B cell (primary cell): ENCODE data around the gene SPIRE1. TPM values are rescaled to one million over a fixed set of nuclear protein-coding genes. Genes with fewer than 3 reads are reported as not detected.

Experiments used
- ATAC-seq: fragments of 200-7000 bp; cut with Tn5 transposase; one replicate; pipeline ENCODE4 v1.10.0; 2021; ENCODE audit warnings: low read depth, mild to moderate bottlenecking, moderate number of reproducible peaks, moderate library complexity
- CTCF ChIA-PET: fragments of 350-600 bp; sonication (Branson Sonifier 250); formaldehyde crosslinking; loops from one replicate; lab custom pipeline; 2021; ENCODE audit warnings: antibody characterized with exemption, inconsistent platforms; lab: Charles Lee
- POLR2A ChIA-PET: fragments of 350-600 bp; sonication (Branson Sonifier 250); formaldehyde crosslinking; loops from one replicate; lab custom pipeline; 2021; ENCODE audit warnings: antibody characterized with exemption; lab: Charles Lee
- DNase-seq: peaks from one replicate; pipeline ENCODE4 v3.0.0; 2013
- H2AFZ ChIP-seq: 2 replicates; pipeline ENCODE4 v1.6.1; 2012; ENCODE audit warnings: mild to moderate bottlenecking, low read depth, low read length; ENCODE audit not compliant: insufficient read depth, poor library complexity, severe bottlenecking
- H3K27ac ChIP-seq, 2 donors: 1 replicate in 1 of 2; 2 replicates in 1 of 2; pipeline ENCODE4 v1.5.1; 2012 to 2013; ENCODE audit warnings: low read length in 2 of 2, mild to moderate bottlenecking in 2 of 2, moderate library complexity in 1 of 2
- H3K27me3 ChIP-seq, 4 experiments: fragments of 200-600 bp in 1 of 4; sonication (generic) in 1 of 4; replicated peaks in 1 of 4; 1 replicate in 2 of 4; 2 replicates in 2 of 4; pipeline versions ENCODE4 v1.6.1 to v1.7.0; 2013 to 2016; ENCODE audit warnings: low read length in 3 of 4, mild to moderate bottlenecking in 2 of 4, mixed read lengths in 1 of 4, moderate library complexity in 1 of 4; ENCODE audit not compliant: insufficient read depth in 4 of 4, control insufficient read depth in 3 of 4; ENCODE audit errors: control extremely low read depth in 1 of 4
- H3K36me3 ChIP-seq, 2 experiments: replicated peaks in 1 of 2; 1 replicate in 1 of 2; 2 replicates in 1 of 2; pipeline versions ENCODE4 v1.6.1 to v1.7.1; 2013; ENCODE audit warnings: low read length in 1 of 2; ENCODE audit not compliant: insufficient read depth in 2 of 2, control insufficient read depth in 1 of 2; ENCODE audit errors: control extremely low read depth in 1 of 2, extremely low read depth in 1 of 2
- H3K4me1 ChIP-seq, 2 donors: fragments of 200-600 bp in 1 of 2; sonication (generic) in 1 of 2; 1 replicate in 1 of 2; 2 replicates in 1 of 2; pipeline versions ENCODE4 v1.5.1 to v1.6.1; 2013 to 2017; ENCODE audit warnings: low read length in 2 of 2; ENCODE audit not compliant: control insufficient read depth in 2 of 2, insufficient read depth in 2 of 2
- H3K4me2 ChIP-seq: replicated peaks from 2 replicates; pipeline ENCODE3; 2012; ENCODE audit warnings: mild to moderate bottlenecking, low read depth, low read length; ENCODE audit not compliant: poor library complexity, severe bottlenecking
- H3K4me3 ChIP-seq, 5 experiments: fragments of 200-600 bp in 1 of 5; sonication (generic) in 1 of 5; 1 replicate in 3 of 5; 2 replicates in 2 of 5; pipeline versions ENCODE4 v1.5.1 to v1.7.0; 2011 to 2016; ENCODE audit warnings: low read length in 4 of 5, mild to moderate bottlenecking in 4 of 5, low read depth in 2 of 5, control low read depth in 1 of 5, moderate library complexity in 1 of 5; ENCODE audit not compliant: insufficient read depth in 1 of 5; ENCODE audit errors: control extremely low read depth in 1 of 5, extremely low read depth in 1 of 5
- H3K79me2 ChIP-seq: fragments of 200-600 bp; sonication (generic); one replicate; pipeline ENCODE4 v1.6.0; 2016; ENCODE audit warnings: low read length; ENCODE audit not compliant: control insufficient read depth, insufficient read depth
- H3K9ac ChIP-seq: fragments of 200-600 bp; sonication (generic); 2 replicates; pipeline ENCODE4 v1.6.1; 2017; ENCODE audit warnings: mild to moderate bottlenecking, low read length, moderate library complexity
- H3K9me3 ChIP-seq, 3 donors: one replicate each; pipeline versions ENCODE4 v1.6.1 to v1.7.1; 2013; ENCODE audit warnings: low read length in 2 of 3; ENCODE audit not compliant: control insufficient read depth in 2 of 3, insufficient read depth in 1 of 3; ENCODE audit errors: control extremely low read depth in 1 of 3
- H4K20me1 ChIP-seq: 2 replicates; pipeline ENCODE4 v1.6.0; 2012; ENCODE audit warnings: mild to moderate bottlenecking, low read length; ENCODE audit not compliant: insufficient read depth, control insufficient read depth, poor library complexity, severe bottlenecking
- H3K27ac Mint-ChIP-seq: one replicate; pipeline ENCODE4 v1.8.0; 2021; ENCODE audit warnings: mixed read lengths
- H3K27me3 Mint-ChIP-seq: one replicate; pipeline ENCODE4 v1.8.0; 2021; ENCODE audit warnings: mixed read lengths
- H3K4me1 Mint-ChIP-seq: one replicate; pipeline ENCODE4 v1.8.0; 2021; ENCODE audit warnings: mixed read lengths
- H3K4me3 Mint-ChIP-seq: one replicate; pipeline ENCODE4 v1.8.0; 2021; ENCODE audit warnings: mixed read lengths
- H3K9me3 Mint-ChIP-seq: one replicate; pipeline ENCODE4 v1.8.0; 2022; ENCODE audit warnings: mixed read lengths; ENCODE audit not compliant: insufficient read depth
- EZH2 ChIP-seq: IDR thresholded peaks from 2 replicates; pipeline ENCODE4 v1.6.1; 2012; ENCODE audit warnings: borderline replicate concordance, low read depth, mild to moderate bottlenecking, moderate library complexity, low read length; ENCODE audit not compliant: insufficient read depth, poor library complexity, severe bottlenecking
- WGBS: methylation state at CpG from one replicate; pipeline ENCODE4 v1.1.5; 2013; ENCODE audit warnings: missing lambda C conversion rate; ENCODE audit not compliant: insufficient coverage; 5-methylcytosine and 5-hydroxymethylcytosine counted together
- intact Hi-C: fragments of 100-400 bp; cut with micrococcal nuclease; formaldehyde crosslinking; loops from one replicate; pipeline ENCODE4 v1.10.0; 2022
- polyA plus RNA-seq: library from polyadenylated mRNA; depleted of rRNA; stranded (reverse); fragments of >200 nt; gene quantifications from 2 replicates; pipeline ENCODE4 v1.2.3, GENCODE V29; 2012
- total RNA-seq, 2 donors: library from RNA; stranded (reverse); fragments of 120-200 nt in 1 of 2; gene quantifications; 1 replicate in 1 of 2; 2 replicates in 1 of 2; pipeline versions ENCODE4 v1.2.3 to v1.2.4, GENCODE V29; 2013 to 2022
- TF ChIP-seq, protein P1 (sequence below): fragments of 200-600 bp; IDR thresholded peaks from one replicate; pipeline ENCODE4 v1.8.0; 2022; ENCODE audit warnings: antibody characterized with exemption, mild to moderate bottlenecking

The SPIRE1 gene
- total and polyA plus RNA-seq, 2 donors (not counting 1 experiment from before 2014, with no cell fraction given): 0.22 to 4.0 TPM

GRCh38 chr18:12625241-12625640, 32.7 kb downstream of the SPIRE1 start:
- Histone ChIP-seq H3K9ac (no peak overlapping the region), H3K4me1 (no peaks in the 10 kb centered on the region), H3K27ac (no peak overlapping the region), H3K9me3 (no peaks in the 10 kb centered on the region), H3K4me2 (no peak overlapping the region), H3K36me3 (no peaks in the 10 kb centered on the region), H2AFZ (no peak overlapping the region), H3K27me3 (no peaks in the 10 kb centered on the region), H3K79me2 (no peaks in the 10 kb centered on the region), H4K20me1 (no peaks in the 10 kb centered on the region), H3K4me3 (no peak overlapping the region)
- no peak overlapping the region for H3K4me3 Mint-ChIP-seq
- intact Hi-C loops: no loop called here
- POLR2A ChIA-PET: interaction anchor here (0.7 kb wide), 1 partner anchor 10 kb away, joined by 7 read pairs; no protein-coding TSS in a partner anchor
- H3K4me1 Mint-ChIP-seq: no peaks in the 10 kb centered on the region
- no peak for DNase-seq
- H3K9me3 Mint-ChIP-seq: no peaks in the 10 kb centered on the region
- ATAC-seq: no peak
- CTCF ChIA-PET: no interaction called here
- no peak for TF ChIP-seq EZH2
- no peak overlapping the region for H3K27ac Mint-ChIP-seq
- WGBS: no CpG with 5 or more reads among the region's 4 CpGs
- H3K27me3 Mint-ChIP-seq: peaks cover 5% of the 10 kb centered on the region

DNA sequence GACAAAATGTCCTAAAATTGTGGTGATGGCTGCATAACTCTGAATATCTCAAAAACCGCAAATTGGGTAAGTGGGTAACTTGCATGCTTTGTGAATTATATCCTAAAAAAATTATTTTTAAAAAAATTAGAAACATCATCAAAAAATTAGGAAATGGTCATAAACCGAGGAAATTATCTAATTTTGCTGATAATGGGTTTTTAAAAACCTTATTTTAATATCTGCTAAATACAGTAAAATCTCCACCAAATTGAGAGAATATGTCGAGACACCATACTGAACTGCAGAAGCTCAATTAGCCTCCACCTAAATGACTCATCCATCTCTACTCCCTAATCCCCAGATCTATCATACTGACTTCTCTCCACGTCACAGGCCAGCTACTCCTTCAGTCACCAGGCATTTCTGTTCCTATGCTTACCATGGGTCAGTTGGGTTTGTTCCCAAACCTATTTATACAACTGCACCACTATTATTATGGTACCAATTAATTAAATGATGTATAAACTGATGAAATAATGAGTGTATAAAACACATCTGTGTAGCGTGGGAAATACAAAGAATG, 36.1 kb downstream of the SPIRE1 start:
- Histone ChIP-seq H3K4me2 (no peak overlapping the region), H4K20me1 (no peaks in the 10 kb centered on the region), H3K4me3 (no peak overlapping the region), H3K4me1 (no peaks in the 10 kb centered on the region), H3K9me3 (no peaks in the 10 kb centered on the region), H3K36me3 (no peaks in the 10 kb centered on the region), H3K27ac (no peak overlapping the region), H3K79me2 (no peaks in the 10 kb centered on the region), H3K9ac (no peak overlapping the region), H3K27me3 (no peaks in the 10 kb centered on the region), H2AFZ (no peak overlapping the region)
- POLR2A ChIA-PET: no interaction called here
- CTCF ChIA-PET: no interaction called here
- intact Hi-C loops: no loop called here
- Mint-ChIP-seq H3K27me3 (peaks cover 5% of the 10 kb centered on the region), H3K4me1 (no peaks in the 10 kb centered on the region), H3K9me3 (no peaks in the 10 kb centered on the region), H3K4me3 (no peak overlapping the region), H3K27ac (no peak overlapping the region)
- DNase-seq (no peak), ATAC-seq (no peak)
- TF ChIP-seq, protein P1, sequence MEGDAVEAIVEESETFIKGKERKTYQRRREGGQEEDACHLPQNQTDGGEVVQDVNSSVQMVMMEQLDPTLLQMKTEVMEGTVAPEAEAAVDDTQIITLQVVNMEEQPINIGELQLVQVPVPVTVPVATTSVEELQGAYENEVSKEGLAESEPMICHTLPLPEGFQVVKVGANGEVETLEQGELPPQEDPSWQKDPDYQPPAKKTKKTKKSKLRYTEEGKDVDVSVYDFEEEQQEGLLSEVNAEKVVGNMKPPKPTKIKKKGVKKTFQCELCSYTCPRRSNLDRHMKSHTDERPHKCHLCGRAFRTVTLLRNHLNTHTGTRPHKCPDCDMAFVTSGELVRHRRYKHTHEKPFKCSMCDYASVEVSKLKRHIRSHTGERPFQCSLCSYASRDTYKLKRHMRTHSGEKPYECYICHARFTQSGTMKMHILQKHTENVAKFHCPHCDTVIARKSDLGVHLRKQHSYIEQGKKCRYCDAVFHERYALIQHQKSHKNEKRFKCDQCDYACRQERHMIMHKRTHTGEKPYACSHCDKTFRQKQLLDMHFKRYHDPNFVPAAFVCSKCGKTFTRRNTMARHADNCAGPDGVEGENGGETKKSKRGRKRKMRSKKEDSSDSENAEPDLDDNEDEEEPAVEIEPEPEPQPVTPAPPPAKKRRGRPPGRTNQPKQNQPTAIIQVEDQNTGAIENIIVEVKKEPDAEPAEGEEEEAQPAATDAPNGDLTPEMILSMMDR: no peak
- TF ChIP-seq EZH2: no peak
- WGBS: no CpG with 5 or more reads among the region's 5 CpGs
